Daoy (cell line): Measurements from ENCODE around the gene TRPV4. TPM values are rescaled to one million over a fixed set of nuclear protein-coding genes. Genes with fewer than 3 reads are reported as not detected.
A peak's percentile ranks its signal among the peaks of the same experiment; 100 is the strongest.

Experiments used
- DNase-seq: peaks from one replicate; pipeline ENCODE4 v3.0.0-alpha.2; 2015; ENCODE audit warnings: low read depth
- total RNA-seq: library from RNA; depleted of rRNA; stranded (reverse); fragments of >200 nt; shearing (Covaris generic); gene quantifications from 2 replicates; pipeline ENCODE4 v1.2.3, GENCODE V29; 2014

TRPV4 gene
- total RNA-seq, 1 experiment from 2014 or later = 0.51 TPM

DNA sequence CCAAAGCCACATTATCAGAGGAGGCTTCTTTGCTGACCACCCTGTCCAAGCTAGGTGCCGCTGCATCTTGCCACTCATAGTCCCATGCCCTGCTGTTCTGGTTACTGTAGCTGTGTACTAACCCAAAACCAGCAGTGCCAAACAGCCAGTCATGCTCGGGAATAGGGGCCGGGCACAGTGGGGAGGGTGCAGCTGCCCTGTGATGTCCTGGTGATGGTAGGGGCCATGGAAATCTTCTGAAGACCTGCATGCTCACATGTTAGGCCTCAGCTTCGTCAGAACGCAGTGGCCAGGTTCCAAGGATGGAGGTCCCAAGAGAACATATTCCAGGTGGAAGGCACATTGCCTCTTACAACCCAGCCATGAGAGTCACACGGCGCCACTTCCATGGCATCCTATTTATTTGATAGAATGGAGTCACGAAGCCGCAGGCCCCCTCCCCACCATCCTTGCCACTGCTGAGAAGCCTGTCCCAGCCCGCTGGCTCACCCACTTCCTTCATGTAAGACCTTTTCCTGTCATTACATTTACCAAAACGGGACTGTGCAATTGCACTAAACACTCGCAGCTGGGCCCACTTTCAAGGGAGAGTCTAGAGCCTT, 71.0 kb downstream of the TRPV4 start:
- no peak for DNase-seq

DNA sequence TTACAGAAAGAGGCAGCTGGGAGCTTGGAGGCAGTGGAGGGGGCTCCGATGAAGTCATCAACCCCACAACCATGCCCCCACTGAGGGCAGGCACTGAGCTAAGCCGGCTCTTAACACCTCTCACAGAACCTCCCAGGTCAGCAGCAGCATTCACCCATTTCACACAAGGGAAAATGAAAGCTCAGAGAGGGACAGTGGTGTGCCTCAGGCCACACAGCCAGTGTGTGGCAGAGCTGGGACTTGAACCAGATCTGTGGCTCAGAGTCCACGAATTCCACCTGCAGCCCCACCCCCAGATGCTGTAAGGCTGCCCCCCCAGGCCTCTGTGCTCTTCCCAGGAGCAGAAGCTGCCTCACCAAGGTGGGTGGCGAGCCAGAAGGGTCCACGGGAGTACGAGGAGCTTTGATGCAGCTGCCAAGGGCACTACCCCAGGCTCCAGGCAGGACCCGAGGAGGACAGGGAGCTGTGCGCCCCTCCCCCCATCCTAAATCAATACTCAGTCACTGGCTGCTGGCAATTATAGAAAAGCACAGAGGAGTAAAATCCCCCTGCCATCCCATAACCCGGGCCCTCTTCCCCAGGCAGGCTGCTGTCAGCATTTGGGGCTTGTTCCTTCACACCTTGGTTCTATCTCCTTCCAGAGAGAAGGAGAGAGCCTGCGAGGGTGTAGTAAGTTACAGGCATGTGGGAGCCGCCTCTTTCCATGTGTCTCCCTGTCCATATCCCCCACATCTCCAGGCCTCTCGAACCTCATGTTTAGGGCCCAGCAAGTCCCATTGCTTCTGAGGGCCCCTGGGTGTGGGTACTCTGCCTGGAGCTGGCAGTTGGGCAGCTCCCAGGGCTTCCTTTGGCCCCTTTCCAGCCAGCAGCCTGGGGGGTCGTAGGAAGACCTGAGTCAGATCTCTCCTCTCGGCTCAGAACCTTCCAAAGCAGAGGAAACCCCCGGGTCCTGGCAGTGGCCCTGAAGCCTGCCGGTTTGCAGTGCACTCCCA, 72.0 kb downstream of the TRPV4 start:
- peak; percentile 58 for DNase-seq

DNA sequence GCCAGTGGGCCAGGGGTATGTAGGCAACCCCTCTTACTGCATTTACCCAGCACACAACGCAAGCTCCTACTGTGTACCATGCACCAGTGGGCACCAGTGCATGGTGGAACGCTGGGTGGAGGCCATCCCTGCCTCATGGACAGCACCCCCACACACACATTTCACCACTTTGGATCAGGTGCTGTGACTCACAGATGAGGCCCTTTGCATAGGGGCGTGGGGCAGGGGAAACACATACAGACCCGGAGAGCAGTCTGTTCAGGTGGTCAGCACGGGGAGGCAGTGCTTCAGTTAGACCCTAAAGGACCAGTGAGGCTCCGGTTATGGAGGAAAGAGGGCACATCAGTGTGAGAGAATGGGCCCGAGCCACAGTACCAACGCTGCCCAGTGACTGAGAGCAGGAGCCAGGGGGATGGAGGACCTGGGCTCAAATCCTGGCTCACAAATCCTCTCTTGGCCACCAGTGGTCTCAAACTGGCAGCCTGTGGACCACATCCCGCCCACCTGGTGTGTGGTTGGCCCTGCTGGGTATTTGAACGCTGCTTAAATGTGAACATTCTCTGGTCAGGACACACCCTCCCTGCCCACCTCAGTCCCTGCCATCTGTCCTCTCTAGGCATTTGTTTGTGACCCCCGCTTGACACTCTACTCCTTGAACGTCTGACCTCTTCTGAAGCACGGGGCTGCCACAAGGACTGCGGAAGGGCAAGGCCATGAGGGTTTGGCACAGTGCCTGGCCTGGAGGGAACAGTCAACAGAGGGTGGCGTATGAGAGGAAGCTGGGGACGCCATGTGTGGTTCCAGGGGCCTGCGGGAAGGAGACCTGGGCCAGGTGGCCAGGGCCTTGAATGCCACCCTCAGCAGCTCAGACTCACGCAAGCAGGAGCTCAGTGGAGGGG, 72.9 kb downstream of the TRPV4 start:
- DNase-seq = peak; percentile 43

DNA sequence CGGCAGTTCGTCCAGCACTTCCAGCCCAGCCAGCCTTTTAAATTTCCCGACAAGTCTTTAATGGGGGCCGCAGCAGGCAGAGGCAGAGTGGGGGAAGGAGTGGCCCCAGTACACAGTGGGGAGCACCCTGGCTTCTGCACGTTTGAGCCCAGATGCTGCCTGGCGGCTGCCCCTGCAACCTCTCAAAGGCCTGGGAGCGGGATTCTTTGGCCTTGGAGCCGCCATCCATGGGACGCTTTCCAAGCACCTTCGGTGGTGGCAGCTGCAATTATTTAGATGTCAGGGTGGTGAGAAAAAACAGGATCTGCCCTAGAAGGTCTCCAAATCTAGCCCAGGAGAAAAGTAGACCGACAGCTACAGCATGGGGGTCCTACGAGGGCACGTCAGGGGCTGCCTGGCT, 73.6 kb downstream of the TRPV4 start:
- DNase-seq = no peak

DNA sequence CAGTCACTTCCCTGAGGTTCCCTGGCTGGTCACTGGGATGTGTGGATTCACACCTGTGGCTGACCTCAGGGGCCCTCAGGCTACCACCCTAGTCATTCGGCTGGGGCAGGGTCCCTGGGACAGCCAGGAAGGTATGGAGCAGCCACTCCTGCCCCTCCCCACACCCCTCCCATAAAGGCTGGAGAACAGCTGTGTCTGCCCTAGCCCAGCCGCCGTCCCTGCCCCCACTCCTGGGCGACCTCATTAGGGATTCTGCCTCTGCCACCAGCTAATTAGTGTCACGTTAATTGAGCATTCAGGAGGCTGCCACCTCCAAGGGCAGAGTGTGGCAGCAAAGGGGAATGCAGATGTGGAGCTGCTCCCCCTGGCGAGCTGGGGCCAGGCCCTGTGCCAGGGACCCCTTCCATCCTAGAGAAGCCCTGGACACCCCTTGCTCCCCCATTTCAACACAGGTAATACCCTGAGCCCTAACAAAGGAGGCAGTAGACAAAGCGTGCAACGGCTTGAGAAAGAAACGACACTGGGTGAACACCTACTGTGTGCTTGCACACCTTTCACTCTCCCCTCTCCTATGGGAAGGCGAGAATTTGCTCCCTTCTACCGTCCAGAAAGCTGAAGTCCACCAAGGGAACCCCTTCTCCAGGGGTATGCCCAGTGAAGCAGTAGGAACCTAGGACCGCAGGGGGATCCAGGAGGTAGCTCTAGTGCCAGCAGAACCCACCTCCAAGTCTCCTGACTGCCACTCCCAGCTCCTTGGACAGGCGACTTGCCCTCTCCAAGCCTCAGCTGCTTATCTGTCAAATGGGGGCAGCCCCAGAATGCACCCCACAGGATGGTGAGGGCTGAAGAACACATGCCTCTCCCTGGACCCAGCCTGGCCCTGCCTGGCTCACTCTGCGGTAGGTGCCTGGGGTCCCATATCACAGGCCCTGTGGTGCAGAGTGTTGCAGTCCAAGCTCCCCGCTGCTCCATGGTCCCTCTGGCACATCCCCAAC, 74.5 kb downstream of the TRPV4 start:
- DNase-seq = no peak

DNA sequence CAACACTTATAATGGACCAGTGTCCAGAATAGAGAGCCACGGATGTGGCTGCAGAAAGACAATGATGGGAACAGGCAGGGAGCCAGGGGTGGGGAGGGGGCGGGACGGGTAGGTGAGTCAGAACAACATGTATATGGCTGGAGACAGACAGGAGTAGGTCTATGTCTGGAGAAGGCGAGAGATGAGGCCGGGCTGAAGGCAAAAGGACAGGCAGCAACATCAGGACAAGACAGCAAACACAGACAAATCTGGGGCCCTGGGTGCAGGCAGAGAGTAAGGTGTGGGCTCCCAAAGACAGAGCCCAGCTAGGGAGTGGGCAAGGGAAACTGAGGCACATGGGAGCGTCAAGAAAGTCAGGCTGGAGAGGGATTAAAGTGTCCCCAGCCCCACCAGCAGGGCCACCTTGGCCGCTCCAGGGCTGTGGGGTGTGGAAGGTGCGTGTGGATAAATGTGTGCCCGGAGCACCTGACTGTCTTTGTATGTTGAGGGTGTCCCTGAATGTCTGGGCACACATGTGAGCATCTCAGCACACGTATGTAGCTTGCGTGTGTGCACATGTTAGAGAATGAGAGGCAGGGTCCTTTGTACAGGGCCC, 75.4 kb downstream of the TRPV4 start:
- no peak for DNase-seq

DNA sequence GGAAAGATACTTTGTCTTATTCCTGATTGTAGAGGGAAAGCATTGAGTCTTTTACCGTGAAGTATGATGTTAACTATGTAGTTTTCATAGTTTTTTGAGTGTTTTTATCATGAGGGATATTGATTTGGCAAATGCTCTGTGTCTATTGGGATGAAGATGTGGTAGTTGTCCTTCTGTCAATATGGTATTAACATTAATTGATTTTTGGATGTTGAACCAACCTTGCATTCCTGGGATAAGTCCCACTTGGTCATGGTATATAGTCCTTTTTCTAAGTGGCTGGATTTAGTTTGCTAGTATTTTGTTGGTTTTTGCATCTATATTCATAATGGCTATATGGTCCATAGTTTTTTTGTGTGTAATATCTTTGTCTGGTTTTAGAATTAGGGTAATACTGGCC, 76.7 kb downstream of the TRPV4 start:
- DNase-seq = no peak

DNA sequence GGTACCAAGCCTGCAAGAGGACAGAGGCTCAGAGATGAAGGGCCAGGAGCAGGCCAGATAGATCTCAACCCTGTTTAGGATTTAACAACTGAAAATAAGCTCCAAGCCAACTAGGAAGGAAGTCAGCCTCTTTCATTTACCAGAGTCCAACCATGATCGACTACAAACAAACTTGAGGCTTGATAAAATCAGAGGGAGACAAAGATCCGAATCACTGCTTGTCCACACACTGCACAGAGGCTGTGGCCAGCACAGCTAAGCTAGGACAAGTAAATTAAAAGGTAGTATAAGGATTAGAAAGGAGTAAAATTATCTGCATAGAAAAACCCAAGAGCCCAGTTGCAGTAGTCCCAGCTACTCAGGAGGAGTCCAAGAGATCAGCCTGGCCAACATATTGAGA, 79.2 kb downstream of the TRPV4 start:
- no peak for DNase-seq

DNA sequence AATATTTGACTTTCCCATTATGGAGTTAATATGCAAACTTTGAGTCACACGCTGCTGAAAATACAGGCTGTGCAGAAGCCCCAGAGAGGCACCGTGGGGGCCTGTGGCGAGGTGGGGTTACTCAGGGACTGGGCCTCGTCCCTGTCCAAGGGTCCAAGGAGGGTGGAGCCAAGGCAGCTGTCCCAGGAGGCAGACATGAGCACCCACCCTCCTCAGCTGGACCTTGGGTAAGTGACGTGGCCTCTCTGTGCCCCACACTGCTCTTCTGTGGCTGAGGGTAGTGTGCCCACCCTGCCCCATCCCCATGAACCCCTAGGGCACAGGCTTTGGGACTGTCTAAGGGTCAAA, 80.2 kb downstream of the TRPV4 start:
- no peak for DNase-seq

DNA sequence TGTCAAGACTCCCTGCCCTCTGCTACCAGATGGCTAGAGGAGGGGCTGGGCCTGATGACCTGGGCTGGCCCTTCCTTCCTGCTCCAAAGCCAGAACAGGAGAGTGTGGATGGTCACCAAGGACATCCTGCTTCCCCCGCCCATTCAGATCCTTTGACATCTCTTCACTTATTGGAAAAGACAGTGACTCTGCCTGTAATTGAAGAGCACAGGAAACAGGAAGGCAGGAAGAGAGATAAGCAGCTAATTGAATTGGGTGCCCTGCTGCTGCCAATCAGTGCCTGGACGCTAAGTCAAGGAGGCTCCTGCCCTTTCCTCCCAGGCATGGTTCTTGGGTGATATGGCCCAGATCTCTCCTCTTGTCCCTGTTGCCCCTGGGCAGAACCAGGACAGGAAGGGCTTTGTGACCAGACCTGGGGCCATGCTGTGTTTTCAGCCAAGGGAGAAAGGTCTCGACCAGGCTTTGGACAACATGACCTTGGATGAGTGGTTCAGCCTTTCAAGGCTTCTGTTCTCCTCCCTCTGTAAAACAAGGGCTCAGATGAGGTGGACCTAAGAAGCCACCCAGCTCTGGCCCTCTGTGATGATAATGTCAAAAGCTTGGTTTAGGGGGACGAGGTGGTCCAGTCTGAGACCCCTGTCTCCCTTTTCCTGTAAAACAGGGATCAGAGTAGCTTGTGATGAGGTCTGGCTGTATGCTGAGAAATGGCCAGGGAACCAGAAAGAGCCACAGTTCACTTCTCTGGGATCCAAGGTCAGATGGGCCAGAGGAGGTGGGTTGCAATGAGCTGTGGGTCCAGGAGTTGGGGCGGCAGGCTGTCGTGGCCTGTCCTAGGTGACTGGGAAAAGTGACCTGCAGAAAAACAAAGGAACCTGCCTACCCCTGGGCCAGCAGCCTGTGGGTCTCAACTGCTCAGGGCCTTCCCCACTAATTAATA, 80.8 kb downstream of the TRPV4 start:
- DNase-seq = no peak

DNA sequence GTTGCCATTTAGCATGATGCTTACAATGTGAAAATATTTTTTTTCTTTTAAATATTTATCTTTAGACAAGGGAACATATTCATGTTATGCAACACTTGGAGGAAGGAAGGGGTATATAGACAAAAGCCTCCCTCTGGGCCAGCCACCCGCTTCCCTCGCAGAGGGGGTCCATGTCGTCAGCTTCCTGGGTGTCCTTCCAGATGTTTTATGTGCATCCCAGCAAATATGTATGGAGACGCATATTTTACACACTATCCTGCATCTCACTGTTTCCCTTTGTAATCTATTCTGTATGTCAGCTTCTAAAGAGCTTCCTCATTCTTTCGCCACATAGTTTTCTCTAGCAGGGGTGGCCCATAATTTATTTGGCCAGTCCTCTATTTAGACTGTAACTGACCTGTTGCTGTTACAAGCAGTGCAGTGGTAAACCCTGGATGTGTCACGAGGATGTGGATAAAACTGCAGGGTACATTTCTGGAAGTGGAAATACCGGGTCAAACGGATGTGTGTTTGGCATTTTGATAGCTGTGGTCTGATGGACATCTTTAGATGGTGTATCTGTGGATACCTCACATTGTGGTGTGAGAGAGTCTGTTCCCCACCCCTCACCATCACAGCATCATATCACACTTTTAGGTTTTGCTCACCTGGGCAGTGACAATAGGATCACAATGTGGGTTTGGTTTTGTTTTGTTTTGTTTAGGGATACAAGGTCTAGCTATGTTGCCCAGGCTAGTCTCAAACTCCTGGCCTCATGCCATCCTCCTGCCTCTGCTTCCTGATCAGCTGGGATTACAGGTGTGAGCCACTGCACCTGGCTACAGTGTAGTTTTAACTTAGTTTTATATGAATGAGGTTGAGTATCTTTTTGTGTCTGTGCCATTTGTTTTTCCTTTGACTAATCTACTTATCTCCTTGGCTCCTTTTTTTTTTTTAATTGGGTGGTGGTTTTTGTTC, 87.9 kb downstream of the TRPV4 start:
- DNase-seq = no peak

DNA sequence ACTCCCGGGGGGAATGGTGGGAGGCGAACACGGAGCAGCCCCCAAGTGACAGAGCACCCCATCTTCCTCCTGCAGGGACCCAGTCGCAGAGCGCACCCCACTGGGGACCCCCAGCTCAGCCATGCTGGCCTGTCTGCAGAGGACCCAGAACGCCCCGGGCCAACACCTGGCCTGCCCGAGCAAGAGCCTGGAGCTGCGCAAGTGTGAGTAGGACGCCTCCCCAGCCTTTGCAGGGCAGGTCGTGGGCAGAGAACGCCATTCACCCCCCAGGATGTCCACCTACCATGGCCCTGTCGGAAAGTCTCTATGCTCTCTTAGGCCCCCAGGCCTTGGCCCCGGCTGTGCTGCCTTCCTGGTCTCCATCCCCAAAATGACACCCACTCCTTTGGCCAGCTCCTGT, 89.2 kb downstream of the TRPV4 start:
- no peak for DNase-seq

DNA sequence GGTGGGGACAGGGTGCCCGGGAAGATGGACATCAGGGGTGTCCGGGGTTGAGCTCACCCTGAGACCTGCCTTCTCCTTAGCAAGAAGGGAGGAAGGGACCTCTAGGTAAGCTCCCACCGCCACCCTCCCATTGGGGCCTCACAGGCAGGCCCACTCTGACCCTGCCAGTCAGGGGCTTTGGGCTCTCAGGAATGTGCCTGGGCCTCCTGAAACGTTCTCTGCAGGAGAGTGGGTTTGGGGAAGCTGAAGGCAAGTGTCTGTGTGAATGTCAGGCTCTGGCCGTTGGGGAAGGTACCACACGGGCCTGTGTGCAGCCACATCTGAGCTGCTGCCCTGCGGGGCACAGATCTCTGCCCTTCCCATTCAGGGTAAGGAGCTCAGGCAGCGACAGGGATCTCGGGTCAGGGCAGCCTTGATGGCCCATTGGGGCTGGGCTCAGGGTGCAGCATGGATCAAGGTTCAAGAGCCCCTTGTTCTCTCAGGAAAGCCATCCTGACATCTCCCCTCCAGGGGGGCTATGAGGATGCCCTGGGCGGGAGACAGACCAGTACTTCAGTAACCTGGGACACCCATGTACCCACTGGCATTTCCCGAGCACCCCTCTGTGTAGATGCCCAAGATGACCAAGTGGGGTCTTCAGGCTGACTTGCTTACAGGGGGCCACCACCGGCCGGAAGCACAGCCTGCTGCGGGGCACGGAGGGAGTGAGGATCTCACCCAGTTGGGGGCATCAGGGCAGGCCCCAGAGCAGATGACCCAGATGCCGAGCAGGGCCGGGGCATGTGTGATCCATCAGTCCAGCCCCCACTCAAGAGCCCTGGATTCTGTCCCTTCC, 89.9 kb downstream of the TRPV4 start:
- no peak for DNase-seq

DNA sequence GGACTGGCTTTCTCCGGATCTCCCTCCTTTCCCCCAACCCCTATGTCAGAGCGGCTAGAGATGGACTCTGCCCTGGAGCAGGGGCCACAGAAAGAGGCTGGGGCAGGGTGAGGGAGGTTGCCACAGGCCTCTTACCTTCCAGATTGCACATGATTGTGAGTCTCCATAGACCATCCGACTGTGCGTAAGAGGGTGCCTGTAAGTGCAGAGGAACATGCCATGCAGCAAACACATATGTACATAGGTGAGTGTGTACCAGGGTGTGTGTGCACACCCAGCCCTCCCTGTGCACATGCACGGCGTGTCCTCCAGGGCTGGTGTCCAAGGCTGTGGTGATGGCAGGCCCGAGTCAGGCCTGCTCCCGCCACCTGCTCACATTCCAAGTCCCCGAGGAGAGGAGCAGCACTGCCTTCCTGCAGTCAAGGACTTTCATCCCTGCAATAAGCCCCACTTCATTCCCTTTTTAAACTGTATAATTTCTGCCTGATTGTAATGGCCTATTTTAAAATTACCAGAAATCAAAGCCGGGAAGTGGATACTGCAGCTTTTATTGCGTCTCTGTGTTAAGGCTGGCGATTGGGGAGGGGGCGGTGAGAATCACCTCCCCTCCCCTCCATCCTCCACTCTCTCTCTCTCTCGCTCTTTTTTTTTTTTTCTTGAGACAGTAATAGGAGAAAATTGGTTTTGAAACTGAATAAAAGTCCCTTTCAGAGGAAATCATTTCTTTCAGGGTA, 91.1 kb downstream of the TRPV4 start:
- no peak for DNase-seq

DNA sequence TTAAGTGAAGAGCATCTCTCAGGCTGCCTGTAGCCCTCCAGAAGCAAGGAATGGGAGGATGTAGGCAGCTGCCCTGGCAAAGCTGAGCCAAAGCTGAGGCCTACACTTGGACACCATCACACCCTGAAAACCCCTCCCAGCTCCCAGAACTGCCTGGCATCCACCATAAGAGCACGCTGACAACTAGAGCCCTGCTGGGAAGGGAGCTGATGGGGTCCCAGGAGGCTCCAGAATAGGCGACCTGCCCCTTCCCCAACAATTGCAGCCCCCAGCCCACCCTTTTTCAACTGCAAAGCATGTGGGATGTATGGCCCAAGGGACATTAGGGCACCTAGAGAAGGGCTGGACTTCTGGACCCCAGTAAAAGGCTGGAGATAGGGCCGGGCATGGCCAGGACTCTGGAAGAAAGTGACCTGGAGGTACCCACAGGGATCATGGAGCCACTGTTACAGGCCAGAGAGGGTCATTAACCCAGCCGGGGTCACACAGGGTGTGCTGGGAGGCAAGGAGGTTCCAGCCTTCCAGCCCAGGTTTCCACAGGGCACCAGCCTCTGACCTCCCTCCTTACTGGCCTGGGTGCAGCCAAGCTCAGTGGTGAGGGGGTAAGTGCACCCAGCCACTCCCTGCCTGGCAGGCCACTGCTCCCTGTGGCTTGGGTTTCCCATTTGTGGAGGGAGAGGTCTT, 91.8 kb downstream of the TRPV4 start:
- DNase-seq = no peak

DNA sequence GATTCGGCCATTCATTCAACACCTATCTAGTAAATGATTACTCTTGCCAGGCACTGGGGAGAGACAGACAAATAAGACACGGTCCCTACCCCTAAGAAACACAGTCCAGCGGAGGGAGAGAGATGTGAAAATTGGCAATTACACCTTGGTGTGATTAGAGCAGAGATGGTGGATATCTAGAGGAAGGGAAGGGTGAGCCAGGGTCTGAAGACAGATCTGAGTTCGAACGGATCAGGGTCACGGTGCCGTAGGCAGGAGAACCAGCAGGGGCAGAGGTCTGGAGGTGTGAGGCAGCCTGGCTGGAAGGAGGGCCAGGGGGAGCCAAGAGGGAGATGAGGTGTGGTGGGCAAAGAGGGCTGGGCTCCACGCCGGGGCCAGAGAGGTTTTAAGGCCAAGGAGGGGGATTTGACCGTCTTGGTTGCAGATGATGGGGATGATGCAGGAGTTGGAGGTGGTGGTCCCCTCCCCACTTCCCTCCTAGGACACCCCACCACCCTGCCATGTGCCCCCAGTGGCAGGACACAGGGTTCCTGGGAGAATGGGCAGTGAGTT, 92.4 kb downstream of the TRPV4 start:
- no peak for DNase-seq
